Ovary (tissue), 9 donors: ENCODE results near the gene TRAF3IP1. TPM values are rescaled to one million over a fixed set of nuclear protein-coding genes. Genes with fewer than 3 reads are reported as not detected.

Source experiments
- DNase-seq, 5 donors: peaks; one replicate each; pipeline ENCODE4 v3.0.0-alpha.2; 2019 to 2020
- H3K27ac ChIP-seq, 2 donors: fragments of 200-600 bp; one replicate each; pipeline versions ENCODE4 v1.5.1 to v1.8.0; 2019 to 2022
- H3K27me3 ChIP-seq: fragments of 200-600 bp; one replicate; pipeline ENCODE4 v1.8.0; 2022
- H3K36me3 ChIP-seq: fragments of 200-600 bp; sonication (generic); one replicate; pipeline ENCODE4 v1.5.1; 2019
- H3K4me1 ChIP-seq: one replicate; pipeline ENCODE4 v1.8.1; 2013; ENCODE audit warnings: mild to moderate bottlenecking, moderate library complexity; ENCODE audit not compliant: insufficient read depth
- H3K4me3 ChIP-seq: fragments of 200-600 bp; sonication (generic); one replicate; pipeline ENCODE4 v1.5.1; 2017
- H3K9me3 ChIP-seq, 2 donors: fragments of 200-600 bp in 1 of 2; sonication (generic) in 1 of 2; one replicate each; pipeline versions ENCODE4 v1.5.1 to v1.8.1; 2013 to 2019; ENCODE audit warnings: mild to moderate bottlenecking in 1 of 2, moderate library complexity in 1 of 2
- CTCF ChIP-seq, 3 donors: fragments of 450-650 bp in 2 of 3; fragments of 200-600 bp in 1 of 3; IDR thresholded peaks; one replicate each; pipeline versions ENCODE4 v1.5.1 to v1.8.0; 2016 to 2022; ENCODE audit warnings: antibody characterized with exemption in 3 of 3, mild to moderate bottlenecking in 1 of 3
- EP300 ChIP-seq: sonication (generic); formaldehyde crosslinking; IDR thresholded peaks from one replicate; pipeline ENCODE4 v1.6.1; 2017; ENCODE audit warnings: antibody characterized with exemption
- POLR2A ChIP-seq: fragments of 450-650 bp; IDR thresholded peaks from one replicate; pipeline ENCODE4 v1.6.1; 2017; ENCODE audit warnings: antibody characterized with exemption, mild to moderate bottlenecking, moderate library complexity
- WGBS, 3 donors: extraction: QIAGEN DNeasy Blood & Tissue Kit in 1 of 3; methylation state at CpG; one replicate each; pipeline versions ENCODE4 v1.1.5 to v1.1.7; 2013 to 2017; 5-methylcytosine and 5-hydroxymethylcytosine counted together
- intact Hi-C, 4 donors: fragments of 100-400 bp; cut with DNase I; formaldehyde crosslinking; loops; one replicate each; pipeline versions ENCODE4 v1.11.0 to v1.15.1; 2022 to 2023
- polyA plus RNA-seq, 2 donors: library from polyadenylated mRNA; stranded (reverse); fragments of 200-250 nt in 1 of 2; fragments of 350-450 nt in 1 of 2; fragmentation: Illumina TruSeq in 1 of 2; extraction: RNeasy Lipid Tissue Mini Kit (QIAGEN cat#74804) in 1 of 2; gene quantifications; one replicate each; pipeline ENCODE4 v1.2.3, GENCODE V29; 2013 to 2014
- total RNA-seq, 7 donors: library from RNA; depleted of rRNA in 2 of 7; stranded (reverse); fragments of >200 nt in 2 of 7; fragmentation: NEBNext Ultra II Directional in 3 of 7; extraction: Animal tissue kit (Norgen Biotek cat#: 25700) in 3 of 7; gene quantifications; one replicate each; pipeline versions ENCODE4 v1.1.0 to v1.2.4, GENCODE V29; 2016 to 2023
- donor health status: DM: no; HTN: no; CAD: no; lungs with moderate emphysema.
- donor health status: DM: no; HTN: no; CAD: no.
- donor health status: Bipolar disorder and iron deficiency.
- donor health status: DM: yes; HTN: yes; CAD: no.
- donor health status: DM: no; HTN: no; CAD: no.
- donor health status: DM: yes; HTN: yes; CAD: no.

TRAF3IP1 gene
- total and polyA plus RNA-seq, 9 donors = 7.0 to 29.2 (median 19.1) TPM

- Histone ChIP-seq H3K27ac (no peak overlapping the region), H3K36me3 (no peaks in the 10 kb centered on the region), H3K27me3 (no peaks in the 10 kb centered on the region), H3K4me1 (no peaks in the 10 kb centered on the region), H3K9me3 (no peaks in the 10 kb centered on the region), H3K4me3 (no peak overlapping the region)
- no peak for DNase-seq
- no peak for TF ChIP-seq POLR2A
- TF ChIP-seq EP300 = no peak
- no peak for TF ChIP-seq CTCF (IDR thresholded peaks at IDR 0.05)
- 90 to 94% (median 92%) methylated on average over 6 of the region's 6 CpGs for WGBS, 3 donors
- intact Hi-C loops = no loop called here
Measured at GRCh38 chr2:238391042-238391689, 70.8 kb downstream of the TRAF3IP1 start.

GRCh38 chr2:238396663-238397062 lies 76.3 kb downstream of the TRAF3IP1 start:
- intact Hi-C loops = no loop called here
- TF ChIP-seq CTCF (IDR thresholded peaks at IDR 0.05) (no peak), EP300 (no peak)
- no peak overlapping the region for H3K4me3 ChIP-seq
- DNase-seq = no peak
- H3K36me3 ChIP-seq = no peaks in the 10 kb centered on the region
- 87 to 90% (median 88%) methylated on average over 7 of the region's 7 CpGs for WGBS, 3 donors
- H3K4me1 ChIP-seq = no peaks in the 10 kb centered on the region
- no peak overlapping the region for H3K27ac ChIP-seq
- H3K9me3 ChIP-seq = no peaks in the 10 kb centered on the region
- H3K27me3 ChIP-seq = no peaks in the 10 kb centered on the region

- Histone ChIP-seq H3K27ac (no peak overlapping the region), H3K27me3 (no peaks in the 10 kb centered on the region), H3K4me1 (no peaks in the 10 kb centered on the region), H3K36me3 (no peaks in the 10 kb centered on the region), H3K4me3 (no peak overlapping the region), H3K9me3 (no peaks in the 10 kb centered on the region)
- intact Hi-C loops = no loop called here
- DNase-seq = no peak
- 78 to 88% (median 86%) methylated on average over 14 of the region's 14 CpGs for WGBS, 3 donors
- TF ChIP-seq POLR2A (no peak), EP300 (no peak), CTCF (IDR thresholded peaks at IDR 0.05) (no peak)
Measured at GRCh38 chr2:238397356-238397755, 77.0 kb downstream of the TRAF3IP1 start.

GRCh38 chr2:238398577-238398976 lies 78.3 kb downstream of the TRAF3IP1 start:
- H3K36me3 ChIP-seq = no peaks in the 10 kb centered on the region
- H3K9me3 ChIP-seq = no peaks in the 10 kb centered on the region
- H3K4me3 ChIP-seq = no peak overlapping the region
- TF ChIP-seq POLR2A = no peak
- no peak for TF ChIP-seq CTCF (IDR thresholded peaks at IDR 0.05)
- no peak for TF ChIP-seq EP300
- no peaks in the 10 kb centered on the region for H3K4me1 ChIP-seq
- intact Hi-C loops = no loop called here
- no peak for DNase-seq
- no peak overlapping the region for H3K27ac ChIP-seq
- no peaks in the 10 kb centered on the region for H3K27me3 ChIP-seq
- WGBS, 3 donors = 77 to 82% (median 79%) methylated on average over 6 of the region's 6 CpGs
